Measurements from ENCODE around the gene ITGA11. TPM values are rescaled to one million over a fixed set of nuclear protein-coding genes. Genes with fewer than 3 reads are reported as not detected.

ITGA11 gene
- total RNA-seq, 1 experiment from 2014 or later = not detected

DNA sequence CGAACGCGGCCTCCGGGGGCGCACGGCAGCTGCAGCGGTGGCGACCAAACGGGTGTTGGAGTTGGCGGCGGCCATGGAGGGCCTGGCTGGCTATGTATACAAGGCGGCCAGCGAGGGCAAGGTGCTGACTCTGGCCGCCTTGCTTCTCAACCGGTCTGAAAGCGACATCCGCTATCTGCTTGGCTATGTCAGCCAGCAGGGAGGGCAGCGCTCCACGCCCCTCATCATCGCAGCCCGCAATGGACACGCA lies 153.7 kb downstream of the ITGA11 start:
- intact Hi-C loops (cut with micrococcal nuclease) = loop anchor here (2.0 kb wide), 2 partner anchors 25 to 75 kb away; no protein-coding TSS in a partner anchor
- DNase-seq = peak; percentile 42
- no TSS peak for BruUV-seq (replicated peaks)

DNA sequence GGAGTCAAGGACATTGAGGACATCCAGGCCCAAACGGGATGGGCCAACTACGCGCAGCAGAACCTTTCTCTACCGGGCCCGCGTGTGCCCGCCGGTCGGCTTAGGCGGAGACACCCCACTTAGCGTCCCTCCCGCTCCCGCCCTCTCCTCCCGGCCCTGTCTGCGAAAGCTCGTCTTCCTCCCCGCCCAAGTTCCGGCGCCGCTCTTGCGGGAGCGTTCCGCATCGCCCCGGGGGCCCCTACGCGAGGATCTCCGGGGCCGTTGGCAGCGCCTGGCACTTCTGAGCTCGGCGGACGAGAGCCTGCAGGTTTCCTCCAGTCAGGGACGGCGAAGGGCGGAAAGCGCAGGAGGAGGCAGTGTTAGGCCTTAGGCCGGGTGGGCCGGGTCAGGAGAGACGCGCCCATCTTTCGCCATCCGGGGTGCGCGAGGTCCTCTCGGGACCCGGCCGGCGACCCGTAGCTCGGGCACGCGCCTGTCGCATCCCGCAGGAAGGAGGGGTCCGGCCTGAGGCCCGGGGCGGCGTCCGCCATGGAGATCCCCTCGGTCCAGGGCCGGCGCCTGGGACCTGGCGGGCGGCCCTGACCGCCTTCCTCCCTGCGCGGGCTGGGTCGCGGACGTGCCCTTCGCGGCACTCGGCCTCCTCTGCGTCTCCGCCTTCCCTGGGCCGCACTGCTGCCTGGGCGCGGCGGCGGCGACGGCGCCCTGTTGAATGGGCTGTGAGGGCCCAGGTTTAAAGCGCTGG lies 154.2 kb downstream of the ITGA11 start, which contains the start of gene FEM1B:
Gene FEM1B, plus strand, starts transcription at position 143 of the 742 bp plus-strand sequence. CDS start 673 bp downstream, outside the sequence.
- H3K27me3 ChIP-seq (ENCODE audit: low read length) = no peaks in the 10 kb centered on the region
- H3K4me2 ChIP-seq (ENCODE audit: low read length) = peak within 1 kb of the TSS; percentile 99
- no peaks in the 10 kb centered on the region for H3K9me2 ChIP-seq (replicated peaks; ENCODE audit: low read length)
- H3K4me1 ChIP-seq (ENCODE audit: insufficient read depth, low read length) = peaks cover 64% of the 10 kb centered on the region
- ChIA-PET CTCF (interaction anchor here (0.6 to 1.0 kb wide), 2 partner anchors 24 to 30 kb away, joined by 4 read pairs; no protein-coding TSS in a partner anchor), POLR2A (ENCODE audit: unreplicated experiment) (interaction anchor here (0.7 kb wide), 1 partner anchor 18 kb away, joined by 4 read pairs; no protein-coding TSS in a partner anchor)
- H3K9me3 ChIP-seq (ENCODE audit: low read length) = no peaks in the 10 kb centered on the region
- peaks cover 49% of the 10 kb centered on the region for H3K79me2 ChIP-seq (ENCODE audit: low read length)
- H3K36me3 ChIP-seq (ENCODE audit: low read depth, low read length) = no peaks in the 10 kb centered on the region; the same call in 1 of the 2 replicates
- ATAC-seq (peak; percentile 69), DNase-seq (peak; percentile 83)
- no peaks in the 10 kb centered on the region for H3F3A ChIP-seq (ENCODE audit: low read length, unreplicated experiment)
- no TSS peak for BruUV-seq (replicated peaks)
- TF ChIP-seq EZH2 (IDR thresholded peaks at IDR 0.05; ENCODE audit: low read length, unreplicated experiment) (no peak), EZH2phosphoT487 (IDR thresholded peaks at IDR 0.05; ENCODE audit: borderline replicate concordance, low read length) (no peak)
- TF ChIP-seq, protein P1, sequence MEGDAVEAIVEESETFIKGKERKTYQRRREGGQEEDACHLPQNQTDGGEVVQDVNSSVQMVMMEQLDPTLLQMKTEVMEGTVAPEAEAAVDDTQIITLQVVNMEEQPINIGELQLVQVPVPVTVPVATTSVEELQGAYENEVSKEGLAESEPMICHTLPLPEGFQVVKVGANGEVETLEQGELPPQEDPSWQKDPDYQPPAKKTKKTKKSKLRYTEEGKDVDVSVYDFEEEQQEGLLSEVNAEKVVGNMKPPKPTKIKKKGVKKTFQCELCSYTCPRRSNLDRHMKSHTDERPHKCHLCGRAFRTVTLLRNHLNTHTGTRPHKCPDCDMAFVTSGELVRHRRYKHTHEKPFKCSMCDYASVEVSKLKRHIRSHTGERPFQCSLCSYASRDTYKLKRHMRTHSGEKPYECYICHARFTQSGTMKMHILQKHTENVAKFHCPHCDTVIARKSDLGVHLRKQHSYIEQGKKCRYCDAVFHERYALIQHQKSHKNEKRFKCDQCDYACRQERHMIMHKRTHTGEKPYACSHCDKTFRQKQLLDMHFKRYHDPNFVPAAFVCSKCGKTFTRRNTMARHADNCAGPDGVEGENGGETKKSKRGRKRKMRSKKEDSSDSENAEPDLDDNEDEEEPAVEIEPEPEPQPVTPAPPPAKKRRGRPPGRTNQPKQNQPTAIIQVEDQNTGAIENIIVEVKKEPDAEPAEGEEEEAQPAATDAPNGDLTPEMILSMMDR (conservative IDR thresholded peaks at IDR 0.05; ENCODE audit: low read depth, low read length) = no peak
- peaks cover 45% of the 10 kb centered on the region for H4K20me1 ChIP-seq (ENCODE audit: low read length)
- peak within 1 kb of the TSS; percentile 89 for H3K4me3 ChIP-seq (ENCODE audit: low read length)
- intact Hi-C loops (cut with micrococcal nuclease) = loop anchor here (2.0 kb wide), 2 partner anchors 25 to 75 kb away; no protein-coding TSS in a partner anchor
- peak within 1 kb of the TSS; percentile 96 for H3K9ac ChIP-seq (ENCODE audit: low read length)
- H3K27ac ChIP-seq (ENCODE audit: low read length) = peak within 1 kb of the TSS; percentile 95
- H2AFZ ChIP-seq (ENCODE audit: low read length) = peak within 1 kb of the TSS; percentile 93

More for the DNA sequence above, 153.7 kb downstream of the ITGA11 start:
- peak overlapping the region; percentile 95 for H3K27ac ChIP-seq (ENCODE audit: low read length)
- H3K4me2 ChIP-seq (ENCODE audit: low read length) = peak overlapping the region; percentile 99
- H3K4me3 ChIP-seq (ENCODE audit: low read length) = peak overlapping the region; percentile 89
- H3K27me3 ChIP-seq (ENCODE audit: low read length) = no peaks in the 10 kb centered on the region
- H3K9me3 ChIP-seq (ENCODE audit: low read length) = no peaks in the 10 kb centered on the region
- no peaks in the 10 kb centered on the region; the same call in 1 of the 2 replicates for H3K36me3 ChIP-seq (ENCODE audit: low read depth, low read length)
- ChIA-PET CTCF (no interaction called here), POLR2A (ENCODE audit: unreplicated experiment) (no interaction called here)
- H3K9ac ChIP-seq (ENCODE audit: low read length) = peak overlapping the region; percentile 96
- no peaks in the 10 kb centered on the region for H3F3A ChIP-seq (ENCODE audit: low read length, unreplicated experiment)
- peaks cover 59% of the 10 kb centered on the region for H3K4me1 ChIP-seq (ENCODE audit: insufficient read depth, low read length)
- H3K79me2 ChIP-seq (ENCODE audit: low read length) = peaks cover 54% of the 10 kb centered on the region
- no peaks in the 10 kb centered on the region for H3K9me2 ChIP-seq (replicated peaks; ENCODE audit: low read length)
- H4K20me1 ChIP-seq (ENCODE audit: low read length) = peaks cover 48% of the 10 kb centered on the region
- H2AFZ ChIP-seq (ENCODE audit: low read length) = peak overlapping the region; percentile 93
- TF ChIP-seq, protein P1 (conservative IDR thresholded peaks at IDR 0.05; ENCODE audit: low read depth, low read length) = no peak; the same call in 1 of the 2 replicates
- TF ChIP-seq EZH2phosphoT487 (IDR thresholded peaks at IDR 0.05; ENCODE audit: borderline replicate concordance, low read length) = no peak
- no peak for TF ChIP-seq EZH2 (IDR thresholded peaks at IDR 0.05; ENCODE audit: low read length, unreplicated experiment)
- ATAC-seq = no peak

Data from PC-3 (cell line).